ENCODE data around the gene TBC1D22A. TPM values are rescaled to one million over a fixed set of nuclear protein-coding genes. Genes with fewer than 3 reads are reported as not detected.

Gene TBC1D22A
- total and polyA plus RNA-seq, 9 of the 15 experiments (the other 6 are each of a cell fraction or from before 2014, with no cell fraction given) = 0.20 to 11.5 (median 5.2) TPM

- Histone ChIP-seq H3K27ac (ENCODE audit: extremely low read depth, low read depth, low read length) (no peak overlapping the region), H3K9me1 (ENCODE audit: control insufficient read depth, insufficient read depth, low read length) (no peaks in the 10 kb centered on the region), H3K4me2 (ENCODE audit: insufficient read depth, low read length) (no peak overlapping the region), H4K20me1 (replicated peaks; ENCODE audit: control insufficient read depth, insufficient read depth, low read length) (no peaks in the 10 kb centered on the region; the same call in 1 of the 2 replicates), H3K4me3 (no peak overlapping the region), H3K9me3 (replicated peaks; ENCODE audit: control insufficient read depth, insufficient read depth, low read depth, low read length) (no peaks in the 10 kb centered on the region), H2AFZ (ENCODE audit: low read depth, low read length) (no peak overlapping the region), H3K79me2 (ENCODE audit: control insufficient read depth, insufficient read depth, low read length) (no peaks in the 10 kb centered on the region), H3K9ac (ENCODE audit: insufficient read depth in 1 of 2, low read depth in 2 of 2, low read length in 2 of 2) (no peak overlapping the region), H3K27me3 (ENCODE audit: control insufficient read depth in 2 of 2, insufficient read depth in 2 of 2, low read length in 2 of 2) (no peaks in the 10 kb centered on the region), H3K4me1 (replicated peaks in 1 of 2; ENCODE audit: control insufficient read depth in 2 of 2, insufficient read depth in 2 of 2, low read length in 2 of 2) (no peaks in the 10 kb centered on the region), H3K36me3 (ENCODE audit: control insufficient read depth, insufficient read depth, low read length) (no peaks in the 10 kb centered on the region)
- no peak for ATAC-seq
- in situ Hi-C loops (cut with MboI) = no loop called here
- POLR2A ChIA-PET = no interaction called here
- no peak for FAIRE-seq
- 60% methylated on average over 11 of the region's 13 CpGs for WGBS (ENCODE audit: insufficient coverage, low coverage, missing lambda C conversion rate)
- no peak for DNase-seq (ENCODE audit: extremely low read depth in 1 of 4, low spot score in 3 of 4)
- intact Hi-C loops (cut with micrococcal nuclease) = no loop called here
- no TSS peak for BruUV-seq (replicated peaks)
- CTCF ChIA-PET (ENCODE audit: low intra/inter-chr PET ratio) = no interaction called here
- no peak for TF ChIP-seq AFF4 (CRISPR knock-in tag; IDR thresholded peaks at IDR 0.05)
- no peak for TF ChIP-seq ZNF764 (CRISPR knock-in tag; IDR thresholded peaks at IDR 0.05; ENCODE audit: low read depth)
- TF ChIP-seq TAF1 (IDR thresholded peaks at IDR 0.05; ENCODE audit: control insufficient read depth, extremely low read depth, insufficient read depth, low read length, severe bottlenecking) = no peak
- TF ChIP-seq HDGF (IDR thresholded peaks at IDR 0.05) = no peak
- TF ChIP-seq ELK1 (CRISPR knock-in tag; IDR thresholded peaks at IDR 0.05) = no peak
- TF ChIP-seq MLX (CRISPR knock-in tag; conservative IDR thresholded peaks at IDR 0.05) = no peak
- no peak for TF ChIP-seq E2F5 (CRISPR knock-in tag; IDR thresholded peaks at IDR 0.05)
- no peak for TF ChIP-seq ID3 (CRISPR knock-in tag; IDR thresholded peaks at IDR 0.05)
- TF ChIP-seq ID3 (tag; IDR thresholded peaks at IDR 0.05) = no peak
- TF ChIP-seq XRCC5 (IDR thresholded peaks at IDR 0.05; ENCODE audit: low read depth, low read length) = no peak
- no peak for TF ChIP-seq TBL1XR1 (IDR thresholded peaks at IDR 0.05; ENCODE audit: low read length in 2 of 2)
- no peak for TF ChIP-seq CBX2 (IDR thresholded peaks at IDR 0.05; ENCODE audit: insufficient read depth, low read length, poor library complexity, severe bottlenecking)
- no peak for TF ChIP-seq ZNF232 (CRISPR knock-in tag; IDR thresholded peaks at IDR 0.05)
- TF ChIP-seq ZNF76 (CRISPR knock-in tag; IDR thresholded peaks at IDR 0.05; ENCODE audit: borderline replicate concordance) = no peak
Measured at GRCh38 chr22:47067321-47067890, 305.0 kb downstream of the TBC1D22A start.

Data from K562 (cell line).